K562 (cell line): ENCODE data around the gene ZNF333. TPM values are rescaled to one million over a fixed set of nuclear protein-coding genes. Genes with fewer than 3 reads are reported as not detected.

Experiments used
- ATAC-seq: fragments of 200-7000 bp; cut with Tn5 transposase; 3 replicates; pipeline ENCODE4 v1.9.1; 2020; ENCODE audit warnings: moderate library complexity
- BruUV-seq: library from RNA; stranded (reverse); fragments of 400-500 nt; replicated peaks from 2 replicates; lab custom pipeline; 2021; lab: Mats Ljungman, UMichigan
- CTCF ChIA-PET: fragments of 300-600 bp; formaldehyde crosslinking; extraction: SDS; loops from one replicate; lab custom pipeline; 2021; ENCODE audit warnings: low intra/inter-chr PET ratio; lab: Yijun Ruan, JAX
- POLR2A ChIA-PET: fragments of 300-600, 350-650 bp; sonication (Branson Sonifier 250); formaldehyde crosslinking; extraction: SDS; loops from one replicate; lab custom pipeline; 2021; ENCODE audit warnings: antibody characterized with exemption, inconsistent platforms; lab: Yijun Ruan, JAX
- DNase-seq, 4 experiments: peaks; one replicate each; pipeline versions ENCODE4 v3.0.0 to v3.0.0-alpha.2; 2011 to 2018; ENCODE audit warnings: low spot score in 3 of 4, mixed read lengths in 3 of 4; ENCODE audit errors: extremely low read depth in 1 of 4
- FAIRE-seq: peaks from 2 replicates; lab custom pipeline; 2011; peaks lifted over from hg19 to GRCh38; lab: Jason Lieb, UNC
- H2AFZ ChIP-seq: 2 replicates; pipeline ENCODE4 v1.6.0; 2011; ENCODE audit warnings: low read depth, low read length, control low read depth, inconsistent platforms
- H3K27ac ChIP-seq: fragments of 200-600 bp; 3 replicates; pipeline ENCODE4 v1.8.0; 2011; ENCODE audit warnings: low read depth, mild to moderate bottlenecking, control low read depth, inconsistent platforms, low read length, moderate library complexity, mixed read lengths; ENCODE audit errors: extremely low read depth
- H3K27me3 ChIP-seq, 2 experiments: fragments of 300-600 bp in 1 of 2; 2 replicates in 1 of 2; 3 replicates in 1 of 2; pipeline versions ENCODE4 v1.6.0 to v1.8.0; 2011; ENCODE audit warnings: inconsistent platforms in 2 of 2, low read length in 2 of 2, mild to moderate bottlenecking in 1 of 2, mixed read lengths in 1 of 2, moderate library complexity in 1 of 2; ENCODE audit not compliant: control insufficient read depth in 2 of 2, insufficient read depth in 2 of 2
- H3K36me3 ChIP-seq: fragments of 300-600 bp; 3 replicates; pipeline ENCODE4 v1.8.0; 2011; ENCODE audit warnings: mild to moderate bottlenecking, low read length, inconsistent platforms; ENCODE audit not compliant: control insufficient read depth, insufficient read depth
- H3K4me1 ChIP-seq, 2 experiments: fragments of 200-600 bp in 1 of 2; replicated peaks in 1 of 2; 2 replicates in 1 of 2; 3 replicates in 1 of 2; pipeline versions ENCODE4 v1.5.1 to v1.8.0; 2011; ENCODE audit warnings: inconsistent platforms in 2 of 2, low read length in 2 of 2, mild to moderate bottlenecking in 1 of 2, mixed read lengths in 1 of 2, moderate library complexity in 1 of 2; ENCODE audit not compliant: control insufficient read depth in 2 of 2, insufficient read depth in 2 of 2
- H3K4me2 ChIP-seq: 2 replicates; pipeline ENCODE4 v1.6.1; 2011; ENCODE audit warnings: low read length, control low read depth, inconsistent platforms, mixed read lengths; ENCODE audit not compliant: insufficient read depth
- H3K4me3 ChIP-seq: fragments of 200-600 bp; sonication (generic), shearing (Covaris generic); 2 replicates; pipeline ENCODE4 v1.5.1; 2016; ENCODE audit warnings: control low read depth, inconsistent platforms
- H3K79me2 ChIP-seq: fragments of 200-600 bp; 3 replicates; pipeline ENCODE4 v1.8.0; 2011; ENCODE audit warnings: low read length, inconsistent platforms; ENCODE audit not compliant: control insufficient read depth, insufficient read depth
- H3K9ac ChIP-seq, 2 experiments: 2 replicates each; pipeline versions ENCODE4 v1.6.0 to v1.6.1; 2011; ENCODE audit warnings: low read depth in 2 of 2, low read length in 2 of 2, control low read depth in 1 of 2, inconsistent platforms in 1 of 2, mild to moderate bottlenecking in 1 of 2, mixed read lengths in 1 of 2; ENCODE audit not compliant: insufficient read depth in 1 of 2
- H3K9me1 ChIP-seq: one replicate; pipeline ENCODE4 v1.6.0; 2011; ENCODE audit warnings: inconsistent platforms, mild to moderate bottlenecking, low read length, moderate library complexity; ENCODE audit not compliant: control insufficient read depth, insufficient read depth
- H3K9me3 ChIP-seq: replicated peaks from 2 replicates; pipeline ENCODE4 v1.5.1; 2011; ENCODE audit warnings: low read depth, low read length, inconsistent platforms; ENCODE audit not compliant: control insufficient read depth, insufficient read depth
- H4K20me1 ChIP-seq: replicated peaks from 2 replicates; pipeline ENCODE4 v1.6.1; 2011; ENCODE audit warnings: low read length, inconsistent platforms, mixed read lengths; ENCODE audit not compliant: control insufficient read depth, insufficient read depth
- CEBPB ChIP-seq: fragments of 450-650 bp; IDR thresholded peaks from 2 replicates; pipeline ENCODE4 v1.6.1; 2016; ENCODE audit warnings: missing genetic modification characterization, missing compliant biosample characterization
- CEBPG ChIP-seq, 3 experiments: fragments of 200-800 bp in 1 of 3; sonication (Bioruptor generic) in 1 of 3; sonication (generic) in 1 of 3; formaldehyde crosslinking in 1 of 3; IDR thresholded peaks in 2 of 3; conservative IDR thresholded peaks in 1 of 3; 2 replicates each; pipeline versions ENCODE4 v1.6.1 to v1.8.0; 2016 to 2022; ENCODE audit warnings: missing compliant biosample characterization in 2 of 3, missing genetic modification characterization in 2 of 3, mild to moderate bottlenecking in 1 of 3, missing genetic modification reagents in 1 of 3
- ETS1 ChIP-seq: conservative IDR thresholded peaks from 2 replicates; pipeline ENCODE4 v1.6.1; 2011; ENCODE audit warnings: low read depth, mild to moderate bottlenecking, low read length; ENCODE audit not compliant: control insufficient read depth
- GATAD2B ChIP-seq: fragments of 450-650 bp; IDR thresholded peaks from 2 replicates; pipeline ENCODE4 v1.6.1; 2017; ENCODE audit warnings: mild to moderate bottlenecking, borderline replicate concordance
- MAFK ChIP-seq: IDR thresholded peaks from 2 replicates; pipeline ENCODE4 v1.6.1; 2011; ENCODE audit warnings: low read length, improper control_type of control experiment
- WGBS: fragments of 100-300 bp; shearing (Covaris generic); methylation state at CpG from one replicate; pipeline ENCODE4 v1.1.6; 2016; ENCODE audit warnings: low coverage, mixed read lengths; ENCODE audit not compliant: insufficient coverage; ENCODE audit errors: missing lambda C conversion rate; 5-methylcytosine and 5-hydroxymethylcytosine counted together
- in situ Hi-C: fragments of 300-500 bp; cut with MboI; formaldehyde crosslinking; loops from 4 replicates; pipeline ENCODE4 v1.15.0; 2018; ENCODE audit warnings: inconsistent platforms, mixed read lengths
- intact Hi-C: fragments of 100-400 bp; cut with micrococcal nuclease; formaldehyde crosslinking; loops from 2 replicates; pipeline ENCODE4 v1.14.2; 2022
- polyA plus RNA-seq, 8 experiments: library from polyadenylated mRNA; depleted of rRNA in 4 of 8; stranded (reverse) in 5 of 8; unstranded in 3 of 8; fragments of >200 nt; fragmentation: Nextera tagmentation in 2 of 8; fragmentation: Illumina TruSeq in 1 of 8; extraction: Ambion mirVana in 2 of 8; extraction: Trizol in 1 of 8; gene quantifications; 2 replicates each; pipeline versions ENCODE4 v1.2.1 to v1.2.3, GENCODE V29; 2011 to 2014; ENCODE audit warnings: inconsistent platforms in 1 of 8, missing spikeins in 1 of 8
- total RNA-seq, 7 experiments: library from RNA; depleted of rRNA in 6 of 7; stranded (reverse); fragments of >200 nt in 6 of 7; fragmentation: Illumina TruSeq in 2 of 7; extraction: Trizol in 2 of 7; gene quantifications; 2 replicates each; pipeline versions ENCODE4 v1.2.1 to v1.2.3, GENCODE V29; 2011 to 2021; ENCODE audit warnings: low replicate concordance in 1 of 7

The ZNF333 gene
- total and polyA plus RNA-seq, 9 of the 15 experiments (the other 6 are each of a cell fraction or from before 2014, with no cell fraction given): 2.8 to 10.3 (median 6.3) TPM

- H2AFZ ChIP-seq: no peak overlapping the region
- ChIA-PET POLR2A (no interaction called here), CTCF (no interaction called here)
- TF ChIP-seq CEBPG (CRISPR knock-in tag; IDR thresholded peaks at IDR 0.05) (no peak), CEBPG (tag; conservative IDR thresholded peaks at IDR 0.05 in 1 of 2, IDR thresholded peaks at IDR 0.05 in 1 of 2) (0 out of 4 replicates have a peak, but pooled peaks of 1 of the 2 experiments have one; percentile 23), CEBPB (tag) (peak; percentile 48; the same call in 1 of the 2 replicates), MAFK (no peak)
- H3K9me3 ChIP-seq: no peaks in the 10 kb centered on the region
- DNase-seq: no peak
- FAIRE-seq: no peak
- WGBS: 0% methylated on average over 3 of the region's 3 CpGs
- H3K79me2 ChIP-seq: no peaks in the 10 kb centered on the region
- no peaks in the 10 kb centered on the region for H4K20me1 ChIP-seq
- in situ Hi-C loops (no loop called here), intact Hi-C loops (no loop called here)
- H3K4me2 ChIP-seq: no peak overlapping the region
- peaks cover 0 to 8% of the 10 kb centered on the region in 2 experiments; a peak in 3 of 5 replicates for H3K27me3 ChIP-seq
- H3K27ac ChIP-seq: no peak overlapping the region
- ATAC-seq: no peak
- H3K9me1 ChIP-seq: no peaks in the 10 kb centered on the region
- H3K36me3 ChIP-seq: no peaks in the 10 kb centered on the region
- no peak overlapping the region for H3K4me3 ChIP-seq
- peaks cover 0 to under 1% of the 10 kb centered on the region in 2 experiments; a peak in 1 of 5 replicates for H3K4me1 ChIP-seq
- BruUV-seq: no TSS peak
- H3K9ac ChIP-seq: no peak overlapping the region
These were observed 6.4 kb upstream of the ZNF333 start for GRCh38 chr19:14683439-14683838.

- H3K4me1 ChIP-seq: peaks cover 3 to 8% of the 10 kb centered on the region in 2 experiments; a peak in 3 of 5 replicates
- WGBS: 5% methylated on average over 3 of the region's 3 CpGs
- intact Hi-C loops: loop anchor here (1.0 kb wide), 1 partner anchor 112 kb away; no protein-coding TSS in a partner anchor
- no peaks in the 10 kb centered on the region for H3K9me3 ChIP-seq
- ChIA-PET CTCF (interaction anchor here (0.6 to 1.3 kb wide), 2 partner anchors 111 to 132 kb away, joined by 4 read pairs; no protein-coding TSS in a partner anchor), POLR2A (interaction anchor here (1.0 to 2.5 kb wide), 3 partner anchors 13 to 90 kb away, joined by 3 to 9 read pairs (median 3); partner anchors contain the start of gene ADGRE3)
- ATAC-seq: no peak
- no peak overlapping the region for H3K9ac ChIP-seq
- peak in 1 of 4 experiments; percentile 48 for DNase-seq
- BruUV-seq: no TSS peak
- peaks cover 6% of the 10 kb centered on the region for H3K79me2 ChIP-seq
- H3K4me2 ChIP-seq: no peak overlapping the region
- peaks cover 0 to 4% of the 10 kb centered on the region in 2 experiments; a peak in 1 of 5 replicates for H3K27me3 ChIP-seq
- H3K9me1 ChIP-seq: no peaks in the 10 kb centered on the region
- no peak overlapping the region for H3K27ac ChIP-seq
- no peak overlapping the region for H3K4me3 ChIP-seq
- in situ Hi-C loops: loop anchor here (5.0 kb wide), 1 partner anchor 114 kb away; the partner anchor contains the start of gene NDUFB7
- FAIRE-seq: no peak
- H3K36me3 ChIP-seq: no peaks in the 10 kb centered on the region
- no peaks in the 10 kb centered on the region for H4K20me1 ChIP-seq
- no peak overlapping the region for H2AFZ ChIP-seq
- TF ChIP-seq ETS1: no peak
- TF ChIP-seq GATAD2B: no peak
These were observed 3.4 kb upstream of the ZNF333 start for GRCh38 chr19:14686411-14686810.
